ENCODE data around the gene OTOGL.
A peak's percentile ranks its signal among the peaks of the same experiment; 100 is the strongest.

The OTOGL gene

DNA sequence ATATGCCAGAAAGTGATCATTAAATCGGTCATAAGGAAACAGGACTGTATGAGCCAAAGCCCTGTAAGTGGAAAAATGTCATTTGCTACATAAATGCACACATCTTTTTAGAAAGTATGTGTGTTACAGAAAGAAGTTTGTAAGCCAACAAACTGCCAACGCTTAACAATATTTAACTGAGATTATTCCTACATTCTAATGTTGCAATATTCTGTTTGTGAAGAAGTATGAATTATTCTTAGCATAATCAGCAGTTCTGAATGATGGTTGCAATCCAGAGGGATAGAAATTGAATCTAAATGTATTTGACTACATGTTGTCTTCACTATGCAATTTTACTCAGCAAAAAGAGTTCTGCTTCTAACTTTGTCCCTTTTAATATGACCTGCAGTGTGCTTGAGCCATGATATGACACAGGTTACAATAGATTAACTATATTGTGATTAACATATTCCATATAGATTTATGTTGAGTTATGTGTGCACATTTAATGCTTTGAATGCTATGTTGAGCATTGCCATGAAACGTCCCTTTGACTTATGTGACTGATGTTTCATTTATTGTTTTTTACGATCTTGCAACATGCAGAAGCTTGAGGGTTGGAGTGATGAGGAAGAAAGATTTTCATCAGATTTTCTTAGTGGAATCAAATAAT, 277.9 kb downstream of the OTOGL start:
- DNase-seq = no peak

DNA sequence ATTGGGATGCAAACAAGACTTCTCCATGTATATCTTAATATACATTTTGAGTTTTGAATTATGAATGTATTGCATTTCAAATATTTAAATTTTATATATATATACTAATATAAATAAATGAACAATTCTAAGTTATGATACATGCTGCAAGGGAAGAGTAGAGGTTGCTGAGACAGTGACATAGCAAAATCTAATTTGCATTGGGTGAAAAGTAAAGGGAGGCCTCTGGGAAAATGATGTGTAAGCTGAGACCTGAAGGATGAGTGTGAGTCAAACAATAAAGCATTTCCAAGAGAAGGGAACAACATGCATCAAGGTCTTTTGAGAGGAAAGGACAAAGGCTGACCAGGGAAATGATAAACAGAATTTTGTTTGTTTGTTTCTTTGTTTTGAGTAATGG, 281.8 kb downstream of the OTOGL start:
- DNase-seq = no peak

DNA sequence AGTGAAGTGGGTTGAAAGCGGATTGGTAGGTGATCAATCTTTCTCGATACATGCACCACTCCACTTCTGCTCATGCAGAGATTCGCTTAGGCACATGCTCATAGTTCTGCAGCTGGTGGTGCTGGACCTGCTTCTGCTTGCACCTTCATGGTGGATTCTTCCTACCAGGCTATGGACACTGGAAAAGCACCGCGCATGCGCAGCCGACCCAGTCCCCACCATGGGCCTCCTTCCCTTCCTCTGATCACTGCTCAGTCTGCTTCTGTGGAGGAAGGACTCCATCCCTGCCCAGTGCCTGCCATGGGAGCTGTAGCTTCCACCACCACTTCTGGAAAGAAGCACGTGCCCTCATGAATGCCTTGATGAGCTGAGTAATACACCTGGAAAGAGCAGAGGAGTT, 282.9 kb downstream of the OTOGL start:
- DNase-seq = no peak

DNA sequence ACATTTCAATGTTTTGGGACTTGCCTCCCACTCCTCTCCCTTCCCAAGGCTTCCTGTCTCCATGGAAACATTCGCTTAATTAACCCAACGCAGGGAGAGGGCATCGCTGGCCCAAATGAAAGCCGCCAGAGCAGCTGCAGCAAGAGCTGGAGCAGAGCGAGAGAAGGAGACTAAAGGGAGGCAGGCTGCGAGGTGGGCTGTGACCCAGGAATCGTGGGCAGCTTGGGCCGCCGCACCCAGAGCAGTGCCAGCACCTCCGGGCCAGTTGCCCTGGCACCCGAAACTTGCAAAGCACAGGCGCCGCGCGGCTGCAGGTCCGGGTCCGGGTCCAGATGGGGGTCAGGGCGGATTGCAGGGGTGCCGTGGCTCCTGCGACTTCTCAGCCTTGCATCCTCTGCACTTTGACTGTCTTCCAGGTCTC, 301.2 kb downstream of the OTOGL start:
- no peak for DNase-seq

DNA sequence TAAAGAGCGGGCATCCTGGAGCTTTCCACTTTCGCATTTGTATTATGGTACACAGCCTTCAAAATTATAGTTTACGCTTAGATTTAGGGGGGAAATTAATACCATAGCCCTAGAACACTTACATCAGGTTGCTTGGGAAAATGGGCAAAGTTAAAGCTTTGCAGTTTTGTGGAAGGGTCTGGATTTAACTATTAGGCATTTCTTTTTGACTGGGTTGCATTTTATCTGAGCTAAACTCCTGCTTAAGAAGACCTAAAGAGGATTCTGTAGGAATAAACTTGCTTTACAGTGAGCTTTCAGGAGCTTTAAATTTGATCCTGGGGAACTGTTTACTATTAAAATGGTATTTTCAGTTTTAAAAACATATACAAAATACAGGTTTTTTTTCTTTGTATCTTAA, 301.9 kb downstream of the OTOGL start:
- DNase-seq = no peak

DNA sequence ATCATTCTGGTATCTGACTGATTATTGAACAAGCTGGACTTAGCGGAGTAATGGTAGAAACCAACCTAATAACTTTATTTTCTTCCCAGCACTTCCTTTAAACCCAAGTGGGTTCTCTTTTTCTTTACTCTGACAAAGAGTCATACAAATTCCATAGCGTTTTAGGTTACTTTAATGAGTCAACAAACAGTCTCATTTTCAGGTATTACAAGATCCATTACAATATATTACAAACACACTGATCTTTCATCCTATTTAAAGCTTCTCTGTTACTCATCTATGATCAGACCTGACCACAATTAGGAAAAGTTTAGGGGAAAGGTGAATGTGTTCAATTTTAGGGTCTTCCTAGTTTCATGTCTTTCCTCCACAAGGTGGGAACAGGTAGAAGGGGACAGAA, 305.3 kb downstream of the OTOGL start:
- no peak for DNase-seq

DNA sequence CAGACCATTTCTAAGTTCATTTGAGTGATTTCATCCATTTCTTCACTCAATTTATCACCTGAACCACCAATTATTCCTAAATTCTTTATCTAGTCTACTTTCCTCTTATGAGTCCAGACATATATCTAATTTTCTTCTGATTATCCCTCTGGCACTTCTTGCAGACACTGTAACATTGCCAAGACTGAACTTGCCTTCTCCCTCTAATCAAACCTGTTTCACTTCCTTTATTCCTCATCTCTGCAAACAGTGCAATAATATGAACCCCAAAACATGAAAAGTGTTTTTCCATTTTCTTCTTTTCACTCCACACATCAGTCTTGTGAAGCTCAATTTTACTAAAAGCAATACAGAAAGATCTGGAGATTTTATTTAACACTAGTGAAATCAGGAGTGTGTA, 306.9 kb downstream of the OTOGL start:
- no peak for DNase-seq

DNA sequence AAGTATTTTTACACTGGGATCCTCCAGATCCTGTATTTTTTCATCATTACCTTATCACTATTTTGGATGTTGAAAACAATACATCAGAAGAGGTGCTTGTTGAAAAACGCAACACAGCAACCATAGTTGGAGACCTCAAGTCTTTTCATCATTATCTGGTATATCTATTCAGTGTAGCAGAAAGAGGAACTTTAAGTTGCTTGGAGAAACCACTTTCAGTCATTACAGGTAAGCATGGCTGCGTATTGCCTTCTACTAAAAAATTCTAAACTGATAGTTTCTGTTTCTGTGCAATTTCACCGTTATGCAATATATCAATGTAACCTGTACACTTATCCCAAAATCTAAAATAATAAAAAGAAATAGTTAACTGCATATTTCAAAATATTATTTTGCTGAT, 312.4 kb downstream of the OTOGL start:
- DNase-seq = no peak

DNA sequence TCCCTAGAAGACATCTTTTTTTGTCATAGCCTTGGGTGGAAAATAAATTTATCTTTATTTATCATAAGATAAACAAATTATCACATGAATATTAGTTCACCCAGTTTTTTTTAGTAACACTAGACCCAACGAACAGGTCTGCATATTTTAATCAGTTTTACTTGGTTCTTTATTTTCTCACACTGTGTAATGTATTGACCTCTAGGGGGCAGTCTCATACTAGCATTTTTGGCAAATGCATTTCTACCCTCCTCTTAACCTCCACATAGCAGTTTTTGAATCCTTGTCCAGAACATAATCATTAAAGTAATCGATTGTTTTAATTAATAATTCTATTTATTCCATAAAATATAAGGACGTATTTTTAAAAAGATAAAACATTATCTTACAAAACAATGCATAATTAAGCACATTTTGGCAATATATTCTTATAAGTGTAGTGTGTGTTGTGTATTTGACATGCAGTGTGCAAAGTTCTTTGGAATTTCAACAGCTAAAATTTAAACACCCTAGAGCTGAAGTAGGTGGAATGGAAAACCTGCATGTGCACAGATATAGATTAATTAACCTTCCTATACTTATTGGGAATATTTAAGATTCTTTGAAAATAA, 313.1 kb downstream of the OTOGL start:
- peak; percentile 74 for DNase-seq

DNA sequence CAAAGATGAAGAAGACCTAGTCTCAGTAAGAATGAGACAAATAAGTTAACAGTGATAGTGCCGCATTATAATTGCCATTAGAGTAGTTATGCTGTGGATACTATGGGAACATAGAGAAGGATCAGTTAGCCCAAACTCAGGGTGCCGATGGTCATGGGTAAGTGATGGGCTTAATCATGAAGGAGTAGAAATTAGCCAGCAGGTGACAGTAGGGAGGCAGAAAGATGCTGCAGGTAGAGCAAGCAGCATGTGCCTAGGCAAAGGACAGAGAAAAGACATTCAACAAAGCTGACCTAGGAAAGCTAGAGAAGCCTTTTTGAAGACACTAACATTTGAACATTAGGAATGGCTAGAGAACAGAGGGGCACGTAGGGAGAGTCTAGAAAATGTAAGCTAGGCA, 314.1 kb downstream of the OTOGL start:
- DNase-seq = no peak

DNA sequence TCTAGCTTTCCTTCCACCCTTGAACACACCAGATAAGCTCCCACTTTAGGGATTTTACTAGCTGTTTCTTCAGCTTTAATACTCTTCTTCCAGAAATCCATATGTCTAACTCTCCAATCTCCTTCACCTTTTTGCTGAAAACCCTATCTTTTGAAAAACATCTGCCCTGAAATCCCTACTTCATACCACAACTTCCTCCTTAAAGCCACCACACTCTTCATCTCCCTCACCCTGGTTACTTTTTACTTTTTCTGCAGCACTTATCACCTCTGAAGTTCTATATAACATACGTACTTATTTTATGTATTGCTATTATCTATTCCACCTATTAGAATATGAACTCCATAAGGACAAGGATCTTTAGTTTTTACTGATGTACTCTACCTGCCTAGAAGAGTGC, 316.1 kb downstream of the OTOGL start:
- no peak for DNase-seq

DNA sequence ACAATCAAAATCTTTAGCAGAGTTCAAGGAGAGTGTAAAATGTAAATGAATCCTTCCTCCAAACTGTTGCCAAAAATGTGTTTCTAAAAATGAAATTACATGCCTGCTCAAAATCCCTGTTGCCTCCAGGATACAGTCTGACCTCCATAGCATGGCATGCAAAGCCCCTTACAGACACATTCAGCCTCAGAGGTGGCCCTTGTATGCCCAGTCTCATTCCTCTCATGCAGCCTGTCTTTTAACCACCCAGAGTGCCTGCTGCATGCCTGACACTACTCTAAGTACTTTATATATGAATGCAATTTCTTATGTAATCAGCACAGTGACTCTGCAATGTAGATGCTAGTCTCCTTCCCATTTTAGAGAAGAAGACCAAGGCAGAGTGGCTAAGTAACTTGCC, 320.3 kb downstream of the OTOGL start:
- DNase-seq = no peak

DNA sequence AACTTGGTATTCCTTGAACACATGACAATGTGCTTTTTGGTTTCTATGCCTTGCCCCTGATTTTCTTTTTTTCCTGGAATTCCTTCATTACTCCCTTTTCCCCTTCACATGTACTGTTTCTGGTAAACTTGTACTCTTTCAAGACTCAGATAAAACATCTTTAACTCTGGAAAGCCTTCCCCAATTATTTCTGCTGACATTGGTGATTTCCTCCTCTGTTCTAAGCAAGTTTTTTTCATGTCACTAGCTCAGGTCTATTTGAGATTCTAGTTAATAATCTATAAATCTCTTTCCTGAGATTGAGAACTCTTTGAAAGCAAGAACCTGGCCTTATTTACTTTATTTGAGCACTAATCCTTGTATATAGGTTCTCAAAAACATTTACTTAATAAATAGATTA, 320.7 kb downstream of the OTOGL start:
- DNase-seq = no peak

DNA sequence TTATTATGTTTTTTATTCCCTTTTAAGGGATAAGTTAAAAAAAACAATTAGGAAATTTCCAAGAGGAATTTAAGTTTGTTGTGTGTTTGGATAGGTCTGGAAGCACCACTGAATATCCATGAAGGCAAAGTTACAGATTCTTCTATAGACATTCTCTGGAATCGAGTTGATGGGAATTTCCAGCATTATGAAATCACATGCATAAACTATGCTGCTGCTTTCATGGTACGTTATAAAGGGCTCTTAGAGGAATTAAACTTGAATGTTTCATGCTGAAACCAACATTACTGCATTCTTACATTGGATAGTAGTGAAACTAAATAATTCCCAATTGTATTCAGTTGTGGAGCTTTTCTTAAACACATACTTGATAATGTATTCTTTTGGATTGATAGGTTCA, 323.2 kb downstream of the OTOGL start:
- DNase-seq = no peak

All from NCI-H1436 (cell line).